A673 (cell line): Measurements from ENCODE around the gene WDR12. TPM values are rescaled to one million over a fixed set of nuclear protein-coding genes. Genes with fewer than 3 reads are reported as not detected.
"Not testable (repeated sequence)": the region's sequence is repeated elsewhere in the genome, so short reads cannot be mapped to it uniquely, and the experiment has no call there.

Experiments used
- BruUV-seq: library from RNA; stranded (reverse); fragments of 400-500 nt; replicated peaks from 2 replicates; lab custom pipeline; 2021; lab: Mats Ljungman, UMichigan
- CTCF ChIA-PET: fragments of 300-600 bp; sonication (Branson Sonifier 250); formaldehyde crosslinking; loops from one replicate; lab custom pipeline; 2022; ENCODE audit warnings: antibody characterized with exemption; lab: Charles Lee
- POLR2A ChIA-PET: fragments of 300-600 bp; sonication (Branson Sonifier 250); formaldehyde crosslinking; loops from one replicate; lab custom pipeline; 2022; ENCODE audit warnings: antibody characterized with exemption; ENCODE audit not compliant: low non-redundant PET; lab: Charles Lee
- DNase-seq: peaks from one replicate; pipeline ENCODE4 v3.0.0-alpha.2; 2015; ENCODE audit warnings: low spot score
- H3K27ac ChIP-seq: fragments of 200-600 bp; sonication (generic); 2 replicates; pipeline ENCODE4 v1.5.1; 2016; ENCODE audit warnings: mixed run types, low read depth, mild to moderate bottlenecking, mixed read lengths, antibody characterized with exemption, low read length; ENCODE audit not compliant: poor library complexity, severe bottlenecking
- H3K27me3 ChIP-seq: fragments of 200-600 bp; sonication (generic); replicated peaks from 2 replicates; pipeline ENCODE4 v1.6.1; 2017; ENCODE audit warnings: mixed run types, low read depth, mild to moderate bottlenecking, mixed read lengths, antibody characterized with exemption, low read length; ENCODE audit not compliant: insufficient read depth, poor library complexity
- H3K36me3 ChIP-seq: fragments of 200-600 bp; sonication (generic); 2 replicates; pipeline ENCODE4 v1.6.1; 2016; ENCODE audit warnings: mixed run types, mild to moderate bottlenecking, mixed read lengths, antibody characterized with exemption, low read length; ENCODE audit not compliant: insufficient read depth, poor library complexity, severe bottlenecking
- H3K4me1 ChIP-seq: fragments of 200-600 bp; sonication (generic); 2 replicates; pipeline ENCODE4 v1.6.1; 2017; ENCODE audit warnings: mixed run types, mild to moderate bottlenecking, mixed read lengths, antibody characterized with exemption, low read length; ENCODE audit not compliant: insufficient read depth, poor library complexity, severe bottlenecking
- H3K4me3 ChIP-seq: fragments of 200-600 bp; sonication (generic); 2 replicates; pipeline ENCODE4 v1.5.1; 2016; ENCODE audit warnings: low read depth, mixed run types, mild to moderate bottlenecking, mixed read lengths, low read length; ENCODE audit not compliant: poor library complexity, severe bottlenecking
- H3K9me3 ChIP-seq: fragments of 200-600 bp; sonication (generic); 2 replicates; pipeline ENCODE4 v1.6.1; 2016; ENCODE audit warnings: mixed run types, low read depth, mild to moderate bottlenecking, mixed read lengths, antibody characterized with exemption, low read length; ENCODE audit not compliant: poor library complexity, severe bottlenecking
- CTCF ChIP-seq: fragments of 300-800, 200-600 bp; sonication (generic); conservative IDR thresholded peaks from 2 replicates; pipeline ENCODE4 v1.5.1; 2017; ENCODE audit warnings: low read depth, mild to moderate bottlenecking, antibody characterized with exemption, low read length, moderate library complexity, mixed read lengths
- EZH2 ChIP-seq: fragments of 200-600 bp; sonication (generic); IDR thresholded peaks from 2 replicates; pipeline ENCODE4 v1.6.1; 2017; ENCODE audit warnings: borderline replicate concordance, low read depth, mild to moderate bottlenecking, mixed read lengths, antibody characterized with exemption, low read length; ENCODE audit not compliant: poor library complexity, severe bottlenecking
- intact Hi-C: fragments of 100-400 bp; cut with micrococcal nuclease; formaldehyde crosslinking; loops from one replicate; pipeline ENCODE4 v1.10.0; 2022; ENCODE audit not compliant: unreplicated experiment
- total RNA-seq: library from RNA; stranded (reverse); gene quantifications from 2 replicates; pipeline ENCODE4 v1.2.3, GENCODE V29; 2021

WDR12 gene
- total RNA-seq, 1 experiment from 2014 or later, result 164 TPM

- DNase-seq, result no peak
- Histone ChIP-seq H3K27ac (no peak overlapping the region), H3K4me3 (no peak overlapping the region), H3K27me3 (no peaks in the 10 kb centered on the region), H3K9me3 (no peaks in the 10 kb centered on the region), H3K36me3 (no peaks in the 10 kb centered on the region), H3K4me1 (no peaks in the 10 kb centered on the region)
- ChIA-PET CTCF (no interaction called here), POLR2A (no interaction called here)
- TF ChIP-seq EZH2, result no peak
- no TSS peak for BruUV-seq
- intact Hi-C loops, result no loop called here
These were observed 52.9 kb downstream of the WDR12 start for GRCh38 chr2:202858601-202859000.

- H3K4me3 ChIP-seq, H3K36me3 ChIP-seq, DNase-seq, BruUV-seq, POLR2A ChIA-PET, H3K27ac ChIP-seq, H3K4me1 ChIP-seq, H3K27me3 ChIP-seq, intact Hi-C loops, H3K9me3 ChIP-seq: not testable (repeated sequence)
- CTCF ChIA-PET, result interaction anchor here (0.6 kb wide), 1 partner anchor 24 kb away, joined by 3 read pairs; no protein-coding TSS in a partner anchor
These were observed 62.1 kb downstream of the WDR12 start for GRCh38 chr2:202849343-202849742.

GRCh38 chr2:202848813-202849212 lies 62.7 kb downstream of the WDR12 start:
- DNase-seq, result no peak
- Histone ChIP-seq H3K9me3 (no peaks in the 10 kb centered on the region), H3K36me3 (no peaks in the 10 kb centered on the region), H3K27ac (no peak overlapping the region), H3K27me3 (no peaks in the 10 kb centered on the region), H3K4me3 (no peak overlapping the region), H3K4me1 (no peaks in the 10 kb centered on the region)
- BruUV-seq, result no TSS peak
- POLR2A ChIA-PET, result no interaction called here
- intact Hi-C loops, result no loop called here
- TF ChIP-seq EZH2, result no peak
- no peak for TF ChIP-seq CTCF
- CTCF ChIA-PET, result interaction anchor here (0.6 kb wide), 1 partner anchor 23 kb away, joined by 3 read pairs; no protein-coding TSS in a partner anchor

- Histone ChIP-seq H3K36me3 (no peaks in the 10 kb centered on the region), H3K27ac (no peak overlapping the region), H3K9me3 (peaks cover 2% of the 10 kb centered on the region), H3K4me1 (no peaks in the 10 kb centered on the region), H3K27me3 (no peaks in the 10 kb centered on the region), H3K4me3 (no peak overlapping the region)
- TF ChIP-seq CTCF (no peak), EZH2 (no peak)
- no peak for DNase-seq
- no TSS peak for BruUV-seq
- ChIA-PET POLR2A (no interaction called here), CTCF (interaction anchor here (0.6 kb wide), 1 partner anchor 8 kb away, joined by 5 read pairs; no protein-coding TSS in a partner anchor)
- intact Hi-C loops, result no loop called here
These were observed 63.6 kb downstream of the WDR12 start for GRCh38 chr2:202847693-202848524.
